HG03354 (cell line): ENCODE results near the gene LHPP.

Experiments
- ATAC-seq: cut with Tn5 transposase; IDR thresholded peaks from one replicate; pipeline ENCODE4 v1.9.1; 2021; ENCODE audit warnings: mild to moderate bottlenecking; ENCODE audit not compliant: unreplicated experiment, poor library complexity, severe bottlenecking

LHPP gene

GRCh38 chr10:124493214-124493882, 31.7 kb downstream of the LHPP start:
- ATAC-seq = no peak

- ATAC-seq = no peak
These were observed 32.6 kb downstream of the LHPP start for GRCh38 chr10:124494046-124494807.

- no peak for ATAC-seq
These were observed 33.5 kb downstream of the LHPP start for GRCh38 chr10:124495162-124495561.

- no peak for ATAC-seq
These were observed 34.1 kb downstream of the LHPP start for GRCh38 chr10:124495725-124496124.

- no peak for ATAC-seq
These were observed 34.5 kb downstream of the LHPP start for GRCh38 chr10:124496150-124496549.

- no peak for ATAC-seq
These were observed 35.0 kb downstream of the LHPP start for GRCh38 chr10:124496620-124497019.

- no peak for ATAC-seq
These were observed 35.7 kb downstream of the LHPP start for GRCh38 chr10:124497196-124497881.

- ATAC-seq = no peak
These were observed 36.4 kb downstream of the LHPP start for GRCh38 chr10:124498056-124498455.

GRCh38 chr10:124500757-124501156, 39.1 kb downstream of the LHPP start:
- ATAC-seq = no peak

GRCh38 chr10:124504711-124505110, 43.1 kb downstream of the LHPP start:
- no peak for ATAC-seq

GRCh38 chr10:124505279-124505678, 43.7 kb downstream of the LHPP start:
- no peak for ATAC-seq

GRCh38 chr10:124508070-124508667, 46.5 kb downstream of the LHPP start:
- ATAC-seq = no peak

- ATAC-seq = no peak
These were observed 47.4 kb downstream of the LHPP start for GRCh38 chr10:124508907-124509454.

- ATAC-seq = no peak
These were observed 48.4 kb downstream of the LHPP start for GRCh38 chr10:124509880-124510632.

GRCh38 chr10:124510759-124511158, 49.1 kb downstream of the LHPP start:
- no peak for ATAC-seq

- no peak for ATAC-seq
These were observed 49.8 kb downstream of the LHPP start for GRCh38 chr10:124511205-124512039.

GRCh38 chr10:124512040-124512428, 50.4 kb downstream of the LHPP start:
- ATAC-seq = no peak

- ATAC-seq = no peak
These were observed 51.0 kb downstream of the LHPP start for GRCh38 chr10:124512600-124512999.
